ENCODE results near the gene SLC28A3. TPM values are rescaled to one million over a fixed set of nuclear protein-coding genes. Genes with fewer than 3 reads are reported as not detected.

The SLC28A3 gene
- total and polyA plus RNA-seq, 10 of the 15 experiments (the other 5 are each of a cell fraction or from before 2014, with no cell fraction given), result 0.03 to 0.39 (median 0.07) TPM; not detected in 2

DNA sequence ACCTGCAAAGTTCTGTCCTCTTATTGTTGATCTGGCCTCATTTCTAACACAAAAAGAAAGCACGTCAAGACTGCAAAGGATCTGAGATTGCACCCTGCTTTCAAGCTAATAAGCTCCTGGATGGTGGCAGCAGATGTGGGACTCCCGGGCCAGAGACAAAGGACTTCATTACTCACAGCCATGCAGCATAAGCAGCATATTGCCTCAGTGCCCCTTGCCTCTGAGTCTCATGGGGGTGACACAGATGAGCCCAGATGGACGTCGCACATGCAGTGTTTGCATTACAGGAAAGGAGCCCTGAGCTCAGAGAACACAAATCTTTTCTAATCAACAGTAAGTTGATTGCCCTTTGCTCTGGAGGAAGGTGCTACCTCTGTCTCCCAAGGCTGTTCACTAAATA, 105.0 kb downstream of the SLC28A3 start (continued):
- TF ChIP-seq GATAD2B (conservative IDR thresholded peaks at IDR 0.05; ENCODE audit: low read depth) (no peak), EGR1 (IDR thresholded peaks at IDR 0.05; ENCODE audit: borderline replicate concordance in 1 of 2, low read depth in 2 of 2, low read length in 2 of 2) (no peak), SIX5 (IDR thresholded peaks at IDR 0.05; ENCODE audit: low read depth, low read length, severe bottlenecking) (no peak), RB1 (IDR thresholded peaks at IDR 0.05; ENCODE audit: borderline replicate concordance) (no peak), NBN (IDR thresholded peaks at IDR 0.05) (no peak), SPI1 (IDR thresholded peaks at IDR 0.05; ENCODE audit: borderline replicate concordance, insufficient read depth, low read depth, low read length) (no peak), CEBPB (IDR thresholded peaks at IDR 0.05; ENCODE audit: borderline replicate concordance in 1 of 2, low read depth in 2 of 2, low read length in 2 of 2) (no peak), SP1 (IDR thresholded peaks at IDR 0.05; ENCODE audit: low read depth, low read length) (no peak), TARDBP (IDR thresholded peaks at IDR 0.05; ENCODE audit: borderline replicate concordance) (no peak), NRF1 (conservative IDR thresholded peaks at IDR 0.05; ENCODE audit: low read depth, low read length) (no peak)
- TF ChIP-seq, protein P1, sequence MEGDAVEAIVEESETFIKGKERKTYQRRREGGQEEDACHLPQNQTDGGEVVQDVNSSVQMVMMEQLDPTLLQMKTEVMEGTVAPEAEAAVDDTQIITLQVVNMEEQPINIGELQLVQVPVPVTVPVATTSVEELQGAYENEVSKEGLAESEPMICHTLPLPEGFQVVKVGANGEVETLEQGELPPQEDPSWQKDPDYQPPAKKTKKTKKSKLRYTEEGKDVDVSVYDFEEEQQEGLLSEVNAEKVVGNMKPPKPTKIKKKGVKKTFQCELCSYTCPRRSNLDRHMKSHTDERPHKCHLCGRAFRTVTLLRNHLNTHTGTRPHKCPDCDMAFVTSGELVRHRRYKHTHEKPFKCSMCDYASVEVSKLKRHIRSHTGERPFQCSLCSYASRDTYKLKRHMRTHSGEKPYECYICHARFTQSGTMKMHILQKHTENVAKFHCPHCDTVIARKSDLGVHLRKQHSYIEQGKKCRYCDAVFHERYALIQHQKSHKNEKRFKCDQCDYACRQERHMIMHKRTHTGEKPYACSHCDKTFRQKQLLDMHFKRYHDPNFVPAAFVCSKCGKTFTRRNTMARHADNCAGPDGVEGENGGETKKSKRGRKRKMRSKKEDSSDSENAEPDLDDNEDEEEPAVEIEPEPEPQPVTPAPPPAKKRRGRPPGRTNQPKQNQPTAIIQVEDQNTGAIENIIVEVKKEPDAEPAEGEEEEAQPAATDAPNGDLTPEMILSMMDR (IDR thresholded peaks at IDR 0.05 in 2 of 3, conservative IDR thresholded peaks at IDR 0.05 in 1 of 3; ENCODE audit: control insufficient read depth in 2 of 3, extremely low read depth in 1 of 3, insufficient read depth in 1 of 3, low read depth in 3 of 3, low read length in 3 of 3), result no peak

All from GM12878 (cell line).